ENCODE results near the gene PACS1.

Gene PACS1

GRCh38 chr11:66281776-66282467, 211.8 kb downstream of the PACS1 start:
- TF ChIP-seq SIN3A (IDR thresholded peaks at IDR 0.05; ENCODE audit: borderline replicate concordance, insufficient read depth, low read length): no peak
- peak; percentile 10; the same call in 1 of the 2 replicates for TF ChIP-seq POLR2AphosphoS5 (IDR thresholded peaks at IDR 0.05; ENCODE audit: low read depth, low read length)

- TF ChIP-seq SIN3A (IDR thresholded peaks at IDR 0.05; ENCODE audit: borderline replicate concordance, insufficient read depth, low read length): peak; percentile 89; the same call in 1 of the 2 replicates
- TF ChIP-seq FOXP2 (optimal IDR thresholded peaks at IDR 0.05; ENCODE audit: borderline replicate concordance, extremely low read depth, extremely low read length, insufficient read depth): no peak
- no peak for TF ChIP-seq REST (IDR thresholded peaks at IDR 0.05; ENCODE audit: insufficient read depth in 1 of 2, low read depth in 2 of 2, low read length in 2 of 2)
- peak; percentile 20; the same call in 1 of the 2 replicates for TF ChIP-seq POLR2AphosphoS5 (IDR thresholded peaks at IDR 0.05; ENCODE audit: low read depth, low read length)
- TF ChIP-seq TAF1 (IDR thresholded peaks at IDR 0.05; ENCODE audit: borderline replicate concordance, insufficient read depth, low read length): no peak
Measured at GRCh38 chr11:66282468-66283455, 212.7 kb downstream of the PACS1 start.

- no peak for TF ChIP-seq TAF1 (IDR thresholded peaks at IDR 0.05; ENCODE audit: borderline replicate concordance, insufficient read depth, low read length)
- TF ChIP-seq REST (IDR thresholded peaks at IDR 0.05; ENCODE audit: insufficient read depth in 1 of 2, low read depth in 2 of 2, low read length in 2 of 2): no peak
- TF ChIP-seq FOXP2 (optimal IDR thresholded peaks at IDR 0.05; ENCODE audit: borderline replicate concordance, extremely low read depth, extremely low read length, insufficient read depth): no peak
- TF ChIP-seq POLR2AphosphoS5 (IDR thresholded peaks at IDR 0.05; ENCODE audit: low read depth, low read length): no peak
- TF ChIP-seq SIN3A (IDR thresholded peaks at IDR 0.05; ENCODE audit: borderline replicate concordance, insufficient read depth, low read length): no peak
Measured at GRCh38 chr11:66283461-66284105, 213.5 kb downstream of the PACS1 start.

GRCh38 chr11:66284526-66285078, 214.5 kb downstream of the PACS1 start:
- TF ChIP-seq POLR2AphosphoS5 (IDR thresholded peaks at IDR 0.05; ENCODE audit: low read depth, low read length) (no peak), SIN3A (IDR thresholded peaks at IDR 0.05; ENCODE audit: borderline replicate concordance, insufficient read depth, low read length) (no peak), REST (IDR thresholded peaks at IDR 0.05; ENCODE audit: insufficient read depth in 1 of 2, low read depth in 2 of 2, low read length in 2 of 2) (no peak), FOXP2 (optimal IDR thresholded peaks at IDR 0.05; ENCODE audit: borderline replicate concordance, extremely low read depth, extremely low read length, insufficient read depth) (no peak), TAF1 (IDR thresholded peaks at IDR 0.05; ENCODE audit: borderline replicate concordance, insufficient read depth, low read length) (no peak)

Measured in PFSK-1 (cell line).